K562 (cell line): ENCODE data around the gene NNAT. TPM values are rescaled to one million over a fixed set of nuclear protein-coding genes. Genes with fewer than 3 reads are reported as not detected.

Experiments used
- ARNT ChIP-seq, 2 experiments: fragments of 450-650 bp; IDR thresholded peaks; 2 replicates each; pipeline ENCODE4 v1.6.1; 2016; ENCODE audit warnings: mild to moderate bottlenecking in 1 of 2
- ATF1 ChIP-seq, 2 experiments: fragments of 450-650 bp in 1 of 2; IDR thresholded peaks; 2 replicates each; pipeline ENCODE4 v1.6.1; 2016; ENCODE audit warnings: missing compliant biosample characterization in 1 of 2, missing genetic modification characterization in 1 of 2
- BRF1 ChIP-seq: IDR thresholded peaks from 3 replicates; pipeline ENCODE4 v1.6.1; 2011; ENCODE audit warnings: borderline replicate concordance, mild to moderate bottlenecking; ENCODE audit not compliant: insufficient read length; ENCODE audit errors: extremely low read depth
- CEBPB ChIP-seq: fragments of 450-650 bp; IDR thresholded peaks from 2 replicates; pipeline ENCODE4 v1.6.1; 2016; ENCODE audit warnings: missing genetic modification characterization, missing compliant biosample characterization
- EP400 ChIP-seq: fragments of 450-650 bp; IDR thresholded peaks from 2 replicates; pipeline ENCODE4 v1.6.1; 2017; ENCODE audit warnings: antibody characterized with exemption, mild to moderate bottlenecking, moderate library complexity
- ESRRA ChIP-seq: fragments of 450-650 bp; IDR thresholded peaks from 2 replicates; pipeline ENCODE4 v1.6.1; 2014; ENCODE audit warnings: low read depth, mild to moderate bottlenecking, moderate library complexity, borderline replicate concordance
- MCM3 ChIP-seq: fragments of 450-650 bp; IDR thresholded peaks from 2 replicates; pipeline ENCODE4 v1.6.1; 2016
- RBFOX2 ChIP-seq: fragments of 200-400 bp; formaldehyde crosslinking; IDR thresholded peaks from 2 replicates; pipeline ENCODE4 v1.6.1; 2017; ENCODE audit warnings: low read depth, mild to moderate bottlenecking, low read length, moderate library complexity
- SIN3B ChIP-seq: fragments of 450-650 bp; IDR thresholded peaks from 2 replicates; pipeline ENCODE4 v1.6.1; 2017; ENCODE audit warnings: low read depth, mild to moderate bottlenecking, moderate library complexity
- SP1 ChIP-seq: sonication (generic); formaldehyde crosslinking; IDR thresholded peaks from 2 replicates; pipeline ENCODE4 v1.8.1; 2022; ENCODE audit warnings: mild to moderate bottlenecking, missing genetic modification reagents
- TAF7 ChIP-seq: fragments of 450-650 bp; IDR thresholded peaks from 2 replicates; pipeline ENCODE4 v1.6.1; 2016; ENCODE audit warnings: missing genetic modification characterization, missing compliant biosample characterization
- ZBTB1 ChIP-seq: sonication (generic); formaldehyde crosslinking; IDR thresholded peaks from 2 replicates; pipeline ENCODE4 v1.8.1; 2023; ENCODE audit warnings: missing genetic modification reagents, low read depth, mild to moderate bottlenecking, borderline replicate concordance
- ZNF217 ChIP-seq: sonication (generic); formaldehyde crosslinking; IDR thresholded peaks from 2 replicates; pipeline ENCODE4 v1.8.0; 2022; ENCODE audit warnings: mild to moderate bottlenecking, missing genetic modification reagents
- ZSCAN29 ChIP-seq: fragments of 450-650 bp; IDR thresholded peaks from 2 replicates; pipeline ENCODE4 v1.6.1; 2017
- polyA plus RNA-seq, 8 experiments: library from polyadenylated mRNA; depleted of rRNA in 4 of 8; stranded (reverse) in 5 of 8; unstranded in 3 of 8; fragments of >200 nt; fragmentation: Nextera tagmentation in 2 of 8; fragmentation: Illumina TruSeq in 1 of 8; extraction: Ambion mirVana in 2 of 8; extraction: Trizol in 1 of 8; gene quantifications; 2 replicates each; pipeline versions ENCODE4 v1.2.1 to v1.2.3, GENCODE V29; 2011 to 2014; ENCODE audit warnings: inconsistent platforms in 1 of 8, missing spikeins in 1 of 8
- total RNA-seq, 7 experiments: library from RNA; depleted of rRNA in 6 of 7; stranded (reverse); fragments of >200 nt in 6 of 7; fragmentation: Illumina TruSeq in 2 of 7; extraction: Trizol in 2 of 7; gene quantifications; 2 replicates each; pipeline versions ENCODE4 v1.2.1 to v1.2.3, GENCODE V29; 2011 to 2021; ENCODE audit warnings: low replicate concordance in 1 of 7
- TF ChIP-seq, protein P1 (sequence below): fragments of 450-650 bp; IDR thresholded peaks from 2 replicates; pipeline ENCODE4 v1.6.1; 2016; ENCODE audit warnings: antibody characterized with exemption
- TF ChIP-seq, protein P2 (sequence below): sonication (generic); formaldehyde crosslinking; IDR thresholded peaks from 2 replicates; pipeline ENCODE4 v1.8.0; 2023; ENCODE audit warnings: mild to moderate bottlenecking, missing genetic modification reagents
- TF ChIP-seq, protein P3 (sequence below): fragments of 250-450 bp; sonication (Bioruptor Pico); IDR thresholded peaks from 2 replicates; pipeline ENCODE4 v1.5.0; 2020; ENCODE audit warnings: mild to moderate bottlenecking, borderline replicate concordance
- TF ChIP-seq, protein P4 (sequence below): fragments of 450-650 bp; formaldehyde crosslinking; IDR thresholded peaks from 2 replicates; pipeline ENCODE4 v1.4.0; 2022; ENCODE audit warnings: missing genetic modification characterization
- TF ChIP-seq, protein P5 (sequence below): fragments of 450-650 bp; IDR thresholded peaks from one replicate; pipeline ENCODE4 v1.6.1; 2018; ENCODE audit warnings: mild to moderate bottlenecking, moderate library complexity; ENCODE audit not compliant: partially characterized antibody
- TF ChIP-seq, protein P6 (sequence below): fragments of 250-450 bp; sonication (Bioruptor Pico); IDR thresholded peaks from 2 replicates; pipeline ENCODE4 v1.6.1; 2021; ENCODE audit warnings: mild to moderate bottlenecking

NNAT gene
- total and polyA plus RNA-seq, 9 of the 15 experiments (the other 6 are each of a cell fraction or from before 2014, with no cell fraction given), result 0.13 TPM; not detected in 8

DNA sequence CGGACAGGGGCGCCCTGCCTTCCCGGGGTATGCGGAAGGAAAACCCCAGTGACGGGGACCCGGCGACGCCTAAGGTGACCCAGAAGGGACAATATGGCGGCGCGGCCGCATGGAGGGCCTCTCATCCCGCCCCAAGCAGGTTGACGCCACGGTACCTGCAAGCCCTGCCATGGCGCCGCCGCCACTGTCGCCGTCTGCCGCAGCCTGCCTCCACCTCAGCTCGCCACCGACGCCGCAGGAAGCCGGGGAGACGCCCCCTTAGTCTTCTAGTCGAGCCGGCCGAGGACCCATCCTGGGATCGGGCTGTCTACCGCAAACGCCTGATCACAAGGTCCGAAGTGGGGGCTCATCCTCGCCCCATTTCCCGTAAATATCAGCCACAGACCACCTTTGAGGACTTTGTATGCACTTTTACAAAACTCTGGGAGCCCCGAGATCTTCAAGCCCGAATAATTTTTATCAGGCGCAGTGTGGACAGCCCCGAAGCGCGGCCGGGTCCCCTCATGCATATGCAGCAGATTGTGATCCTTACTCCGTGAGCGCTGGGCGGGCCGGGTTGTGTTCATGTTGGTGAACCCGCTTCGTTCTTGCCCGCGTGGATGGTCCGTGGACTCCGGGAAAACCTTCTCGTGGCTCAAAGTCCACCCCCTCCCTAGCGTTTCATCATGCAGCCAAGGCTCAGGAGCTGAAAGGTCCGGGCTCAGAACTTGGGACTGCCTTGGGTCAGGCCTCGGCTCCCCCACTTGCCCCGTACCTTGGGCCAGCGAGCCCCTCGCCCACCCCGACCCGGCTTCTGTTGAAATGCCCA lies 6.8 kb downstream of the NNAT start, which contains the start of gene BLCAP (continued):
- TF ChIP-seq, protein P1, sequence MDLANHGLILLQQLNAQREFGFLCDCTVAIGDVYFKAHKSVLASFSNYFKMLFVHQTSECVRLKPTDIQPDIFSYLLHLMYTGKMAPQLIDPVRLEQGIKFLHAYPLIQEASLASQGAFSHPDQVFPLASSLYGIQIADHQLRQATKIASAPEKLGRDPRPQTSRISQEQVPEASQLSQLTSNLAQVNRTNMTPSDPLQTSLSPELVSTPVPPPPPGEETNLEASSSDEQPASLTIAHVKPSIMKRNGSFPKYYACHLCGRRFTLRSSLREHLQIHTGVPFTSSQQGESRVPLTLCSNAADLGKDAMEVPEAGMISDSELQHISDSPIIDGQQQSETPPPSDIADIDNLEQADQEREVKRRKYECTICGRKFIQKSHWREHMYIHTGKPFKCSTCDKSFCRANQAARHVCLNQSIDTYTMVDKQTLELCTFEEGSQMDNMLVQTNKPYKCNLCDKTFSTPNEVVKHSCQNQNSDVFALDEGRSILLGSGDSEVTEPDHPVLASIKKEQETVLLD, result no peak
- no peak for TF ChIP-seq ZBTB1 (CRISPR knock-in tag)
- TF ChIP-seq, protein P2, sequence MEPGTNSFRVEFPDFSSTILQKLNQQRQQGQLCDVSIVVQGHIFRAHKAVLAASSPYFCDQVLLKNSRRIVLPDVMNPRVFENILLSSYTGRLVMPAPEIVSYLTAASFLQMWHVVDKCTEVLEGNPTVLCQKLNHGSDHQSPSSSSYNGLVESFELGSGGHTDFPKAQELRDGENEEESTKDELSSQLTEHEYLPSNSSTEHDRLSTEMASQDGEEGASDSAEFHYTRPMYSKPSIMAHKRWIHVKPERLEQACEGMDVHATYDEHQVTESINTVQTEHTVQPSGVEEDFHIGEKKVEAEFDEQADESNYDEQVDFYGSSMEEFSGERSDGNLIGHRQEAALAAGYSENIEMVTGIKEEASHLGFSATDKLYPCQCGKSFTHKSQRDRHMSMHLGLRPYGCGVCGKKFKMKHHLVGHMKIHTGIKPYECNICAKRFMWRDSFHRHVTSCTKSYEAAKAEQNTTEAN (CRISPR knock-in tag), result no peak
- TF ChIP-seq SIN3B, result peak; percentile 14; the same call in 1 of the 2 replicates
- no peak for TF ChIP-seq MCM3
- TF ChIP-seq, protein P3, sequence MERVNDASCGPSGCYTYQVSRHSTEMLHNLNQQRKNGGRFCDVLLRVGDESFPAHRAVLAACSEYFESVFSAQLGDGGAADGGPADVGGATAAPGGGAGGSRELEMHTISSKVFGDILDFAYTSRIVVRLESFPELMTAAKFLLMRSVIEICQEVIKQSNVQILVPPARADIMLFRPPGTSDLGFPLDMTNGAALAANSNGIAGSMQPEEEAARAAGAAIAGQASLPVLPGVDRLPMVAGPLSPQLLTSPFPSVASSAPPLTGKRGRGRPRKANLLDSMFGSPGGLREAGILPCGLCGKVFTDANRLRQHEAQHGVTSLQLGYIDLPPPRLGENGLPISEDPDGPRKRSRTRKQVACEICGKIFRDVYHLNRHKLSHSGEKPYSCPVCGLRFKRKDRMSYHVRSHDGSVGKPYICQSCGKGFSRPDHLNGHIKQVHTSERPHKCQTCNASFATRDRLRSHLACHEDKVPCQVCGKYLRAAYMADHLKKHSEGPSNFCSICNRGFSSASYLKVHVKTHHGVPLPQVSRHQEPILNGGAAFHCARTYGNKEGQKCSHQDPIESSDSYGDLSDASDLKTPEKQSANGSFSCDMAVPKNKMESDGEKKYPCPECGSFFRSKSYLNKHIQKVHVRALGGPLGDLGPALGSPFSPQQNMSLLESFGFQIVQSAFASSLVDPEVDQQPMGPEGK, result no peak
- TF ChIP-seq, protein P4, sequence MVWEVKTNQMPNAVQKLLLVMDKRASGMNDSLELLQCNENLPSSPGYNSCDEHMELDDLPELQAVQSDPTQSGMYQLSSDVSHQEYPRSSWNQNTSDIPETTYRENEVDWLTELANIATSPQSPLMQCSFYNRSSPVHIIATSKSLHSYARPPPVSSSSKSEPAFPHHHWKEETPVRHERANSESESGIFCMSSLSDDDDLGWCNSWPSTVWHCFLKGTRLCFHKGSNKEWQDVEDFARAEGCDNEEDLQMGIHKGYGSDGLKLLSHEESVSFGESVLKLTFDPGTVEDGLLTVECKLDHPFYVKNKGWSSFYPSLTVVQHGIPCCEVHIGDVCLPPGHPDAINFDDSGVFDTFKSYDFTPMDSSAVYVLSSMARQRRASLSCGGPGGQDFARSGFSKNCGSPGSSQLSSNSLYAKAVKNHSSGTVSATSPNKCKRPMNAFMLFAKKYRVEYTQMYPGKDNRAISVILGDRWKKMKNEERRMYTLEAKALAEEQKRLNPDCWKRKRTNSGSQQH (CRISPR knock-in tag), result no peak
- no peak for TF ChIP-seq ZNF217 (CRISPR knock-in tag)
- TF ChIP-seq ESRRA, result peak; percentile 92
- TF ChIP-seq CEBPB (tag), result no peak
- TF ChIP-seq ATF1 (CRISPR knock-in tag; IDR thresholded peaks at IDR 0.05), result no peak
- TF ChIP-seq ATF1 (tag; IDR thresholded peaks at IDR 0.05), result peak; percentile 86
- TF ChIP-seq BRF1, result no peak
- TF ChIP-seq ARNT (IDR thresholded peaks at IDR 0.05), result no peak
- peak; percentile 89 for TF ChIP-seq EP400
- peak; percentile 66 for TF ChIP-seq SP1 (CRISPR knock-in tag)
- peak; percentile 96 for TF ChIP-seq ZSCAN29
- TF ChIP-seq, protein P5, sequence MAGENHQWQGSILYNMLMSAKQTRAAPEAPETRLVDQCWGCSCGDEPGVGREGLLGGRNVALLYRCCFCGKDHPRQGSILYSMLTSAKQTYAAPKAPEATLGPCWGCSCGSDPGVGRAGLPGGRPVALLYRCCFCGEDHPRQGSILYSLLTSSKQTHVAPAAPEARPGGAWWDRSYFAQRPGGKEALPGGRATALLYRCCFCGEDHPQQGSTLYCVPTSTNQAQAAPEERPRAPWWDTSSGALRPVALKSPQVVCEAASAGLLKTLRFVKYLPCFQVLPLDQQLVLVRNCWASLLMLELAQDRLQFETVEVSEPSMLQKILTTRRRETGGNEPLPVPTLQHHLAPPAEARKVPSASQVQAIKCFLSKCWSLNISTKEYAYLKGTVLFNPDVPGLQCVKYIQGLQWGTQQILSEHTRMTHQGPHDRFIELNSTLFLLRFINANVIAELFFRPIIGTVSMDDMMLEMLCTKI, result no peak
- TF ChIP-seq, protein P6, sequence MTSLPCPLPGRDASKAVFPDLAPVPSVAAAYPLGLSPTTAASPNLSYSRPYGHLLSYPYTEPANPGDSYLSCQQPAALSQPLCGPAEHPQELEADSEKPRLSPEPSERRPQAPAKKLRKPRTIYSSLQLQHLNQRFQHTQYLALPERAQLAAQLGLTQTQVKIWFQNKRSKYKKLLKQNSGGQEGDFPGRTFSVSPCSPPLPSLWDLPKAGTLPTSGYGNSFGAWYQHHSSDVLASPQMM, result no peak
- peak; percentile 92 for TF ChIP-seq RBFOX2
- TF ChIP-seq TAF7 (tag), result peak; percentile 68
